Measurements from ENCODE around the gene CMSS1.
"Not testable (repeated sequence)": the region's sequence is repeated elsewhere in the genome, so short reads cannot be mapped to it uniquely, and the experiment has no call there.

CMSS1 gene

GRCh38 chr3:100032243-100032642 is 214.6 kb downstream of the CMSS1 start:
- no peak for DNase-seq

GRCh38 chr3:100033184-100033583 is 215.5 kb downstream of the CMSS1 start:
- DNase-seq, result no peak

- no peak for DNase-seq
Measured at GRCh38 chr3:100033903-100034471, 216.3 kb downstream of the CMSS1 start.

GRCh38 chr3:100039075-100039474 is 221.4 kb downstream of the CMSS1 start:
- DNase-seq, result no peak

- DNase-seq, result no peak
Measured at GRCh38 chr3:100040451-100041225, 223.0 kb downstream of the CMSS1 start.

- no peak for DNase-seq
Measured at GRCh38 chr3:100041328-100041749, 223.7 kb downstream of the CMSS1 start.

- DNase-seq, result no peak
Measured at GRCh38 chr3:100042166-100042981, 224.7 kb downstream of the CMSS1 start.

GRCh38 chr3:100043271-100043670 is 225.6 kb downstream of the CMSS1 start:
- no peak for DNase-seq

GRCh38 chr3:100044369-100044768 is 226.7 kb downstream of the CMSS1 start:
- no peak for DNase-seq

GRCh38 chr3:100045696-100046095 is 228.0 kb downstream of the CMSS1 start:
- DNase-seq, result no peak

- no peak for DNase-seq
Measured at GRCh38 chr3:100046986-100047385, 229.3 kb downstream of the CMSS1 start.

- no peak for DNase-seq
Measured at GRCh38 chr3:100047455-100048141, 229.9 kb downstream of the CMSS1 start.

GRCh38 chr3:100048248-100048647 is 230.6 kb downstream of the CMSS1 start:
- no peak for DNase-seq

- not testable (repeated sequence) for DNase-seq
Measured at GRCh38 chr3:100051513-100051912, 233.9 kb downstream of the CMSS1 start.

GRCh38 chr3:100053951-100054620 is 236.4 kb downstream of the CMSS1 start:
- DNase-seq, result no peak

- no peak for DNase-seq
Measured at GRCh38 chr3:100057716-100058575, 240.3 kb downstream of the CMSS1 start.

- no peak for DNase-seq
Measured at GRCh38 chr3:100059472-100059871, 241.8 kb downstream of the CMSS1 start.

GRCh38 chr3:100060685-100061484 is 243.2 kb downstream of the CMSS1 start:
- no peak for DNase-seq

GRCh38 chr3:100062665-100063064 is 245.0 kb downstream of the CMSS1 start:
- DNase-seq, result no peak

- DNase-seq, result no peak
Measured at GRCh38 chr3:100063929-100064461, 246.3 kb downstream of the CMSS1 start.

Data from activated CD4-positive, CD25-positive, alpha-beta regulatory T cell (primary cell).